Bronchial epithelial cell (primary cell): ENCODE results near the gene PDZD2. TPM values are rescaled to one million over a fixed set of nuclear protein-coding genes. Genes with fewer than 3 reads are reported as not detected.

Experiments used
- DNase-seq: peaks from one replicate; pipeline ENCODE4 v3.0.0-alpha.2; 2010; ENCODE audit warnings: low read depth
- FAIRE-seq: peaks from 2 replicates; lab custom pipeline; 2011; peaks lifted over from hg19 to GRCh38; lab: Jason Lieb, UNC
- H3K27me3 ChIP-seq: 2 replicates; pipeline ENCODE4 v1.5.1; 2011; ENCODE audit warnings: low read length; ENCODE audit not compliant: control insufficient read depth, insufficient read depth
- H3K36me3 ChIP-seq: 2 replicates; pipeline ENCODE4 v1.5.1; 2011; ENCODE audit warnings: low read length; ENCODE audit not compliant: control insufficient read depth, insufficient read depth
- H3K4me3 ChIP-seq: 2 replicates; pipeline ENCODE4 v1.5.1; 2011; ENCODE audit warnings: mild to moderate bottlenecking, low read depth, low read length, control low read depth
- CTCF ChIP-seq: IDR thresholded peaks from 2 replicates; pipeline ENCODE4 v1.5.1; 2011; ENCODE audit warnings: mild to moderate bottlenecking, moderate library complexity, low read length, control low read depth, inconsistent platforms; ENCODE audit not compliant: insufficient read depth, severe bottlenecking
- total RNA-seq: library from RNA; depleted of rRNA; stranded (reverse); fragments of >200 nt; gene quantifications from 2 replicates; pipeline ENCODE4 v1.2.1, GENCODE V29; 2014

PDZD2 gene
- total RNA-seq, 1 donor from 2014 or later: 1.8 TPM

- no peak for DNase-seq
Measured at GRCh38 chr5:31993165-31993961, 354.4 kb downstream of the PDZD2 start.

DNA sequence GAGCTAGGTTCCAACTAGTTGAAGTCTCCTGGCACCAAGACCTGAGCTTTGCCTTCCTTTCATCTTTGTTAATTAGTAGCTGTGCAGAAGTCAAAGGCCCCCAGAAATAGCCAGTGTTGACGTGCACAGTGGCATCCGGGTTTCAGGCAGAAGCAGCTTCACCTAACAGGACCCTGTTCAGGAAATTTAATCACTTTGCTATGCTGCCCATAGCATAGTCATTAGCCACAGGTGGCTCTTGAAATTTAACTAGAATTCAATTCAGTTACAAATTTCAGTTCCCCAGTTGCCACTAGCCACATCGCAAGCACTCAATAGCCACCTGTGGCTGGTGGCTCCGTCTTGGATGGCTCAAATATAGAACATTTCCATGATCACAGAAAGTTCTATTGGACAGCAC, 356.1 kb downstream of the PDZD2 start:
- Histone ChIP-seq H3K36me3 (no peaks in the 10 kb centered on the region), H3K4me3 (no peak overlapping the region), H3K27me3 (no peaks in the 10 kb centered on the region)
- no peak for DNase-seq
- TF ChIP-seq CTCF: no peak
- FAIRE-seq: no peak

More at GRCh38 chr5:31993165-31993961, 354.4 kb downstream of the PDZD2 start:
- no peak for TF ChIP-seq CTCF
- H3K4me3 ChIP-seq: no peak overlapping the region
- no peaks in the 10 kb centered on the region for H3K36me3 ChIP-seq
- H3K27me3 ChIP-seq: no peaks in the 10 kb centered on the region
- no peak for FAIRE-seq

GRCh38 chr5:31995714-31996113, 356.8 kb downstream of the PDZD2 start:
- FAIRE-seq (no peak), DNase-seq (no peak)
- TF ChIP-seq CTCF: no peak
- Histone ChIP-seq H3K36me3 (no peaks in the 10 kb centered on the region), H3K27me3 (no peaks in the 10 kb centered on the region), H3K4me3 (no peak overlapping the region)

DNA sequence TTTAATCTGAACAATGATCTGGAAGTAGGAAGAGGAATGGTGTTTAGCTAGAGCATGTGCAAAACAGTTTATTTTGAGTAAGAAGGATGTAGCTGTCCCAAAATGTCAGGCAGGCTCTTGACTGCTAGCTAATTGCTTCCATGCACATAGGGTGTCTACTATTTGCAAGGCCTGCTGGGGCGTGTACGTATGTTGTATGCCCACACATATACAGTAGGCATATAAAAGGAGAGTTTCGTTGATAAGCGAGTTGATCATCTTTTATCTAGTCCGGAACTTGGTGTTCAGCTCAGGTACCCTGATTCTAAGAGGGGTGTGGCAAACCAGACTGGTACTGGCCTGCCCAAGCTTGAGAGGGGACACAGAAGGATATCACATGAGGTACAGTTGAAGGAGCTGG, 358.0 kb downstream of the PDZD2 start:
- DNase-seq: no peak
- H3K4me3 ChIP-seq: no peak overlapping the region
- no peaks in the 10 kb centered on the region for H3K36me3 ChIP-seq
- TF ChIP-seq CTCF: no peak
- no peaks in the 10 kb centered on the region for H3K27me3 ChIP-seq
- no peak for FAIRE-seq

DNA sequence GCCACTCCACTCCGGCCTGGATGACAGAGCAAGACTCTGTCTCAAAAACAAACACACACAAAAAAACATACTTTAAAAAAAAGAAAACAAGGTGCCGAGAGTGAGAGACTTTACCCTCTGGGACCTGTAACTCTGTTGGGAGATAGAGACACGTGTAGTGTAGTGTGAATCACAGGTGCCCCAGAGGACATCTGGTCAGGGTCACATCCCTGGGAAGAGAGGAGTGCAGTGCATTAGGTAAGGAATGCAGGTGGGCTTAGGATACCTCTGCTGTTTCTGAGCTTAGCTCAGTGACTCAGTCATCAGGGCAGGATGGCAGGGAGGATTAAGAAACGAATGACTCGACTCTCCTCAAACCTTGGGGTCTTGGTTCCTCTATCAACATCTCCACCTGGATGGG, 360.5 kb downstream of the PDZD2 start:
- DNase-seq (no peak), FAIRE-seq (no peak)

More for the DNA sequence above, 360.5 kb downstream of the PDZD2 start:
- TF ChIP-seq CTCF: no peak
- Histone ChIP-seq H3K4me3 (no peak overlapping the region), H3K36me3 (no peaks in the 10 kb centered on the region), H3K27me3 (no peaks in the 10 kb centered on the region)
